Hepatocyte (in vitro differentiated cells): Measurements from ENCODE around the gene PIAS4. TPM values are rescaled to one million over a fixed set of nuclear protein-coding genes. Genes with fewer than 3 reads are reported as not detected.
"Not testable (repeated sequence)": the region's sequence is repeated elsewhere in the genome, so short reads cannot be mapped to it uniquely, and the experiment has no call there.

ENCODE experiments used
- DNase-seq: peaks from one replicate; pipeline ENCODE4 v3.0.0-alpha.2; 2016; ENCODE audit warnings: low spot score
- H2AFZ ChIP-seq: fragments of 200-600 bp; sonication (generic); 2 replicates; pipeline ENCODE4 v1.6.0; 2016; ENCODE audit warnings: antibody characterized with exemption, mild to moderate bottlenecking
- H3K27ac ChIP-seq: fragments of 200-600 bp; sonication (generic); 2 replicates; pipeline ENCODE4 v1.5.1; 2016; ENCODE audit warnings: mild to moderate bottlenecking
- H3K27me3 ChIP-seq: fragments of 200-600 bp; sonication (generic); 2 replicates; pipeline ENCODE4 v1.6.1; 2016
- H3K36me3 ChIP-seq: fragments of 200-600 bp; sonication (generic); replicated peaks from 2 replicates; pipeline ENCODE4 v1.5.1; 2016; ENCODE audit warnings: low read depth; ENCODE audit not compliant: insufficient read depth
- H3K4me1 ChIP-seq: fragments of 200-600 bp; sonication (generic); 2 replicates; pipeline ENCODE4 v1.5.1; 2016; ENCODE audit warnings: mild to moderate bottlenecking, moderate library complexity; ENCODE audit not compliant: insufficient read depth
- H3K4me2 ChIP-seq: fragments of 200-600 bp; sonication (generic); 2 replicates; pipeline ENCODE4 v1.6.0; 2016
- H3K4me3 ChIP-seq: fragments of 200-600 bp; sonication (generic); 2 replicates; pipeline ENCODE4 v1.5.1; 2016; ENCODE audit warnings: mild to moderate bottlenecking
- H3K79me2 ChIP-seq: fragments of 200-600 bp; sonication (generic); 2 replicates; pipeline ENCODE4 v1.6.0; 2017; ENCODE audit warnings: mild to moderate bottlenecking
- H3K9me2 ChIP-seq: fragments of 200-600 bp; sonication (generic); replicated peaks from 2 replicates; pipeline ENCODE4 v1.6.0; 2017; ENCODE audit warnings: mild to moderate bottlenecking; ENCODE audit not compliant: insufficient read depth
- H3K9me3 ChIP-seq: fragments of 200-600 bp; sonication (generic); 2 replicates; pipeline ENCODE4 v1.5.1; 2016; ENCODE audit warnings: low read depth, mild to moderate bottlenecking
- H4K20me1 ChIP-seq: fragments of 200-600 bp; sonication (generic); 2 replicates; pipeline ENCODE4 v1.6.0; 2016; ENCODE audit warnings: mild to moderate bottlenecking; ENCODE audit not compliant: insufficient read depth, poor library complexity, severe bottlenecking
- EZH2 ChIP-seq: fragments of 200-600 bp; sonication (generic); IDR thresholded peaks from 2 replicates; pipeline ENCODE4 v1.6.1; 2016; ENCODE audit warnings: antibody characterized with exemption, mild to moderate bottlenecking, borderline replicate concordance
- EZH2phosphoT487 ChIP-seq: fragments of 200-600 bp; sonication (generic); IDR thresholded peaks from one replicate; pipeline ENCODE4 v1.6.1; 2018; ENCODE audit warnings: antibody characterized with exemption, mild to moderate bottlenecking, low read depth, moderate library complexity; ENCODE audit not compliant: unreplicated experiment, severe bottlenecking
- WGBS: methylation state at CpG from one replicate; pipeline ENCODE4 v1.1.6; 2016; ENCODE audit warnings: low lambda C conversion rate; ENCODE audit errors: missing lambda C conversion rate; 5-methylcytosine and 5-hydroxymethylcytosine counted together
- polyA plus RNA-seq: library from polyadenylated mRNA; unstranded; fragments of >200 nt; fragmentation: Nextera tagmentation; extraction: Ambion mirVana; gene quantifications from 2 replicates; pipeline ENCODE4 v1.2.1, GENCODE V29; 2016
- total RNA-seq: library from RNA; depleted of rRNA; stranded (reverse); fragments of >200 nt; gene quantifications from 2 replicates; pipeline ENCODE4 v1.2.3, GENCODE V29; 2014
- TF ChIP-seq, protein P1 (sequence below): fragments of 200-600 bp; sonication (generic); IDR thresholded peaks from 2 replicates; pipeline ENCODE4 v1.5.1; 2016; ENCODE audit warnings: antibody characterized with exemption, mild to moderate bottlenecking; ENCODE audit not compliant: poor library complexity

Gene PIAS4
- total and polyA plus RNA-seq, 2 experiments from 2014 or later, result 15.0 to 16.7 TPM

DNA sequence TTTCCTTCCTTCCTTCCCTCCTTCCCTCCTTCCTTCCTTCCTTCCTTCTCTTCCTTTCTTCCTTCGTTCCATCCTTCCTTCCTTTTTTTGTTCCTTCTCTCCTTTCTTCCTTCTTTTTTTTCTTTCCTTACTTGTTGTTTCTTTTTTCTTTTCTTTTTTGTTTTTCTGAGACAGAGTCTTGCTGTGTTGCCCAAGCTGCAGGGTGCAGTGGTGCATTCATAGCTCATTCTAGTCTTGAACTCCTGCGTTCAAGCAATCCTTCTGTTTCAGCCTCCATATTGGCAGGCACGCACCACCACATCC is 16.8 kb upstream of the PIAS4 start:
- WGBS, result 87% methylated on average over 3 of the region's 3 CpGs
- Histone ChIP-seq H3K4me2 (no peak overlapping the region), H3K27me3 (no peaks in the 10 kb centered on the region)

DNA sequence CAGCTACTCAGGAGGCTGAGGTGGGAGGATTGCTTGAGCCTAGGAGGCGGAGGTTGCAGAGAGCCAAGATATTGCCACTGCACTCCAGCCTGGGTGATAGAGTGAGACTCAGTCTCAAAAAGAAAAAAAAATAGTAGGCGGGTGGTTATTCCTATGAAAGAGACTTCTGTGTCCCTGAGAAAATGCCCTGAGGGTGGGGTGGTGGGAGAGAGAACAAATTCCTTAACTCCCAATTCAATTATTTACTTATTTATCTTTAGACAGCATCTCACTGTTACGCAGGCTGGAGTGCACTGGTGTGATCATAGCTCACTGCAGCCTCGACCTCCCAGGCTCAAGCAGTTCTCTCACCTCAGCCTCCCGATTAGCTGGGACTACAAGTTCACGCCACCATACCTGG is 11.9 kb upstream of the PIAS4 start:
- H3K79me2 ChIP-seq, result no peaks in the 10 kb centered on the region
- H3K4me2 ChIP-seq, result no peak overlapping the region
- H3K9me3 ChIP-seq, result no peaks in the 10 kb centered on the region
- H3K27ac ChIP-seq, result no peak overlapping the region
- 78% methylated on average over 6 of the region's 6 CpGs for WGBS
- no peaks in the 10 kb centered on the region for H3K36me3 ChIP-seq
- H3K27me3 ChIP-seq, result no peaks in the 10 kb centered on the region
- H3K4me1 ChIP-seq, result no peaks in the 10 kb centered on the region
- TF ChIP-seq EZH2phosphoT487, result no peak
- TF ChIP-seq, protein P1, sequence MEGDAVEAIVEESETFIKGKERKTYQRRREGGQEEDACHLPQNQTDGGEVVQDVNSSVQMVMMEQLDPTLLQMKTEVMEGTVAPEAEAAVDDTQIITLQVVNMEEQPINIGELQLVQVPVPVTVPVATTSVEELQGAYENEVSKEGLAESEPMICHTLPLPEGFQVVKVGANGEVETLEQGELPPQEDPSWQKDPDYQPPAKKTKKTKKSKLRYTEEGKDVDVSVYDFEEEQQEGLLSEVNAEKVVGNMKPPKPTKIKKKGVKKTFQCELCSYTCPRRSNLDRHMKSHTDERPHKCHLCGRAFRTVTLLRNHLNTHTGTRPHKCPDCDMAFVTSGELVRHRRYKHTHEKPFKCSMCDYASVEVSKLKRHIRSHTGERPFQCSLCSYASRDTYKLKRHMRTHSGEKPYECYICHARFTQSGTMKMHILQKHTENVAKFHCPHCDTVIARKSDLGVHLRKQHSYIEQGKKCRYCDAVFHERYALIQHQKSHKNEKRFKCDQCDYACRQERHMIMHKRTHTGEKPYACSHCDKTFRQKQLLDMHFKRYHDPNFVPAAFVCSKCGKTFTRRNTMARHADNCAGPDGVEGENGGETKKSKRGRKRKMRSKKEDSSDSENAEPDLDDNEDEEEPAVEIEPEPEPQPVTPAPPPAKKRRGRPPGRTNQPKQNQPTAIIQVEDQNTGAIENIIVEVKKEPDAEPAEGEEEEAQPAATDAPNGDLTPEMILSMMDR, result no peak
- DNase-seq, result no peak
- no peaks in the 10 kb centered on the region for H4K20me1 ChIP-seq
- H3K9me2 ChIP-seq, result no peaks in the 10 kb centered on the region
- no peak overlapping the region for H2AFZ ChIP-seq
- H3K4me3 ChIP-seq, result no peak overlapping the region

More for the DNA sequence above, 16.8 kb upstream of the PIAS4 start:
- peaks cover 14% of the 10 kb centered on the region for H3K4me1 ChIP-seq
- DNase-seq, result no peak
- no peak overlapping the region for H3K4me3 ChIP-seq
- H2AFZ ChIP-seq, result peak overlapping the region; percentile 36
- H3K36me3 ChIP-seq, result no peaks in the 10 kb centered on the region
- H3K9me2 ChIP-seq, result no peaks in the 10 kb centered on the region
- H3K79me2 ChIP-seq, result no peaks in the 10 kb centered on the region
- no peaks in the 10 kb centered on the region for H4K20me1 ChIP-seq
- H3K27ac ChIP-seq, result no peak overlapping the region
- TF ChIP-seq EZH2, result no peak
- no peak for TF ChIP-seq EZH2phosphoT487
- TF ChIP-seq, protein P1, result no peak
- H3K9me3 ChIP-seq, result no peaks in the 10 kb centered on the region

DNA sequence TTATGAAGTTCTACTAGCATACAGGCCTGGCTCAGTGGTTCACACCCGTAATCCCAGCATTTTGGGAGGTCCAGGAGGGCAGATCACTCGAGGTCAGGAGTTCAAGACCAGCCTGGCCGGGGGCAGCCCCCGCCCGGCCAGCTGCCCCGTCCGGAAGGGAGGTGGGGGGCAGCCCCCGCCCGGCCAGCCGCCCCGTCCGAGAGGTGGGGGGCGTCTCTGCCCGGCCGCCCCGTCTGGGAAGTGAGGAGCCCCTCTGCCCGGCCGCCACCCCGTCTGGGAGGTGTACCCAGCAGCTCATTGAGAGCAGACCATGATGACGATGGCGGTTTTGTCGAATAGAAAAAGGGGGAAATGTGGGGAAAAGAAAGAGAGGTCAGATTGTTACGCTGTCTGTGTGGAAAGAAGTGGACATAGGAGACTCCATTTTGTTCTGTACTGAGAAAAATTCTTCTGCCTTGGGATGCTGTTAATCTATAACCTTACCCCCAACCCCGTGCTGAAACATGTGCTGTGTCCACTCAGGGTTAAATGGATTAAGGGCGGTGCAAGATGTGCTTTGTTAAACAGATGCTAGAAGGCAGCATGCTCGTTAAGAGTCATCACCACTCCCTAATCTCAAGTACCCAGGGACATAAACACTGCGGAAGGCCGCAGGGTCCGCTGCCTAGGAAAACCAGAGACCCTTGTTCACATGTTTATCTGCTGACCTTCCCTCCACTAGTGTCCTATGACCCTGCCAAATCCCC is 8.7 kb upstream of the PIAS4 start:
- not testable (repeated sequence) for H3K36me3 ChIP-seq, H3K4me1 ChIP-seq, H3K4me2 ChIP-seq, H3K9me2 ChIP-seq, DNase-seq, H4K20me1 ChIP-seq, H3K9me3 ChIP-seq, H3K4me3 ChIP-seq, H3K27ac ChIP-seq, H3K79me2 ChIP-seq, H2AFZ ChIP-seq, H3K27me3 ChIP-seq
- 69% methylated on average over 12 of the region's 29 CpGs for WGBS

DNA sequence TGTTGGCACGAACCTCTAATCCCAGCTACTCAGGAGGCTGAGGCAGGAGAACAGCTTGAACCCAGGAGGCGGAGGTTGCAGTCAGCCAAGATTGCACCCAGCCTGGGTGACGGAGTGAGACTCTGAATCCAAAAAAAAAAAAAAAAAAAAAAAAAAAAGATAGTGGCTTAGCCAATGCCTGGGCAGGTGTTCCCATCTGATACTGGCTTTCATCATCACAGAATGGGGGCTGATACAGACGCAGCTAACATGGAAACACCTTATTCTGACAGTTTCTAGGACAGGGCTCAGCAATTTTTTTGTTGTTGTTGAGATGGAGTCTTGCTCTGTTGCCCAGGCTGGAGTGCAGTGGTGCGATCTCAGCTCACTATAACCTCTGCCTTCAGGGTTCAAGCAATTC is 6.7 kb upstream of the PIAS4 start:
- not testable (repeated sequence) for H4K20me1 ChIP-seq, H3K79me2 ChIP-seq, H3K27ac ChIP-seq, H3K4me3 ChIP-seq, H3K9me3 ChIP-seq, DNase-seq, H2AFZ ChIP-seq, H3K4me1 ChIP-seq, H3K36me3 ChIP-seq, H3K4me2 ChIP-seq, H3K9me2 ChIP-seq, H3K27me3 ChIP-seq
- WGBS, result 88% methylated on average over 5 of the region's 5 CpGs

DNA sequence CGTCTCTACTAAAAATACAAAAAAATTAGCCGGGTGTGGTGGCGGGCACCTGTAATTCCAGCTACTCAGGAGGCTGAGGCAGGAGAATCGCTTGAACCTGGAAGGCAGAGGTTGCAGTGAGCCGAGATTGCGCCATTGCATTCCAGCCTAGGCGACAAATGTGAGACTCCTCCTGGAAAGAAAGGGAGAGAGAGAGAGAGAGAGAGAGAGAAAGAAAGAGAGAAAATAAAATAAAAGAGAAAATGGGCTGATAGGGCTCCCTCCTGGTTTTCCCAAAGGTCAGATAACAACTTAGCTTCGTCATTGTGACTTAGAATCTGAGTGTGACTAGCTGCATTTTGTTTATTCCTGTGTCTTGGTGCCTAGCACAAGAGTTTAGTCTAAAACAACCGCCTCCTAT is 2.1 kb upstream of the PIAS4 start:
- not testable (repeated sequence) for H2AFZ ChIP-seq, H3K9me2 ChIP-seq, H3K4me3 ChIP-seq, H3K36me3 ChIP-seq, DNase-seq, H3K27me3 ChIP-seq, H3K27ac ChIP-seq, H3K4me2 ChIP-seq, H3K9me3 ChIP-seq
- Histone ChIP-seq H4K20me1 (peaks cover 26% of the 10 kb centered on the region), H3K4me1 (peaks cover 24% of the 10 kb centered on the region), H3K79me2 (peaks cover 37% of the 10 kb centered on the region)
- WGBS, result 92% methylated on average over 9 of the region's 9 CpGs
